Measurements from ENCODE around the gene GNL3. TPM values are rescaled to one million over a fixed set of nuclear protein-coding genes. Genes with fewer than 3 reads are reported as not detected.

GNL3 gene
- total and polyA plus RNA-seq, 2 of the 8 experiments (the other 6 are each of a cell fraction or from before 2014, with no cell fraction given), result 45.5 to 184 TPM

- TF ChIP-seq RNF2 (IDR thresholded peaks at IDR 0.05; ENCODE audit: borderline replicate concordance, low read depth, low read length, missing control alignments, poor library complexity, severe bottlenecking), result no peak
- TF ChIP-seq JUND (IDR thresholded peaks at IDR 0.05; ENCODE audit: low read length), result no peak
- peak; percentile 38 for TF ChIP-seq ASH2L (IDR thresholded peaks at IDR 0.05; ENCODE audit: low read length)
- TF ChIP-seq SAP30 (IDR thresholded peaks at IDR 0.05; ENCODE audit: insufficient read depth, insufficient replicate concordance, low read length), result peak; percentile 90
- TF ChIP-seq CTBP2 (IDR thresholded peaks at IDR 0.05; ENCODE audit: borderline replicate concordance, insufficient read depth, insufficient read length, low read length), result no peak
- TF ChIP-seq CREB1 (IDR thresholded peaks at IDR 0.05), result 0 out of 2 replicates have a peak, but pooled peaks have one; percentile 10
- no peak for TF ChIP-seq ZNF274 (IDR thresholded peaks at IDR 0.05; ENCODE audit: borderline replicate concordance, extremely low read depth, low read length)
- peak; percentile 43 for TF ChIP-seq KDM4A (IDR thresholded peaks at IDR 0.05; ENCODE audit: low read depth, low read length, severe bottlenecking)
- TF ChIP-seq KDM5A (IDR thresholded peaks at IDR 0.05; ENCODE audit: low read length), result no peak
- TF ChIP-seq CTCF (IDR thresholded peaks at IDR 0.05; ENCODE audit: control extremely low read depth in 1 of 3, insufficient read depth in 1 of 3, low read depth in 1 of 3, low read length in 3 of 3), result peak in 1 of 3 experiments; percentile 25; a peak in 1 of 4 replicates
- peak; percentile 74; the same call in 1 of the 2 replicates for TF ChIP-seq TBP (IDR thresholded peaks at IDR 0.05; ENCODE audit: low read depth, low read length)
- TF ChIP-seq TAF7 (optimal IDR thresholded peaks at IDR 0.05; ENCODE audit: borderline replicate concordance, low read depth, low read length), result peak; percentile 54
- TF ChIP-seq, protein P1, sequence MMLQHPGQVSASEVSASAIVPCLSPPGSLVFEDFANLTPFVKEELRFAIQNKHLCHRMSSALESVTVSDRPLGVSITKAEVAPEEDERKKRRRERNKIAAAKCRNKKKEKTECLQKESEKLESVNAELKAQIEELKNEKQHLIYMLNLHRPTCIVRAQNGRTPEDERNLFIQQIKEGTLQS (IDR thresholded peaks at IDR 0.05; ENCODE audit: insufficient read depth, low read depth, low read length), result no peak
- TF ChIP-seq GABPA (IDR thresholded peaks at IDR 0.05; ENCODE audit: borderline replicate concordance, insufficient read depth, low read length), result no peak
- no peak for TF ChIP-seq TCF12 (IDR thresholded peaks at IDR 0.05; ENCODE audit: low read depth, low read length)
- TF ChIP-seq CHD1 (IDR thresholded peaks at IDR 0.05; ENCODE audit: low read depth, low read length), result no peak
- no peak for TF ChIP-seq RBBP5 (IDR thresholded peaks at IDR 0.05; ENCODE audit: borderline replicate concordance, low read depth, low read length)
- no peak for TF ChIP-seq BRCA1 (IDR thresholded peaks at IDR 0.05; ENCODE audit: low read depth, low read length)
- TF ChIP-seq SP1 (IDR thresholded peaks at IDR 0.05; ENCODE audit: low read depth, low read length), result peak; percentile 44; the same call in 1 of the 2 replicates
- peak; percentile 75 for TF ChIP-seq TAF1 (IDR thresholded peaks at IDR 0.05; ENCODE audit: low read depth, low read length)
Measured at GRCh38 chr3:52714335-52715302, 28.8 kb downstream of the GNL3 start (continued).

Data from H1 (cell line).